ENCODE data around the gene RARG. TPM values are rescaled to one million over a fixed set of nuclear protein-coding genes. Genes with fewer than 3 reads are reported as not detected.

Gene RARG
- total RNA-seq, 1 experiment from 2014 or later = 77.2 TPM

- ATAC-seq (no peak), DNase-seq (ENCODE audit: low spot score) (no peak)
- H3K4me1 Mint-ChIP-seq = peaks cover 65% of the 10 kb centered on the region
- peak overlapping the region; percentile 90 for H3K4me3 Mint-ChIP-seq
- H3K9me3 Mint-ChIP-seq = no peaks in the 10 kb centered on the region
- peaks cover 25% of the 10 kb centered on the region for H3K36me3 Mint-ChIP-seq
- ChIA-PET POLR2A (interaction anchor here (0.6 to 1.4 kb wide), 5 partner anchors 19 to 162 kb away, joined by 3 to 4 read pairs (median 3); partner anchors contain the start of gene ESPL1), CTCF (interaction anchor here (1.4 to 12.2 kb wide), 14 partner anchors 9 to 206 kb away, joined by 3 to 333 read pairs (median 54); partner anchors contain the start of genes AAAS, ESPL1, MYG1 and PFDN5)
- peaks cover 7% of the 10 kb centered on the region; the same call in 1 of the 2 replicates for H3K27me3 Mint-ChIP-seq (ENCODE audit: low read depth)
- peak overlapping the region; percentile 95 for H3K27ac Mint-ChIP-seq
- no peak for TF ChIP-seq SMAD3 (CRISPR knock-in tag; IDR thresholded peaks at IDR 0.05; ENCODE audit: borderline replicate concordance)
- no peak for TF ChIP-seq ZNF416 (CRISPR knock-in tag; IDR thresholded peaks at IDR 0.05)
- no peak for TF ChIP-seq OVOL2 (CRISPR knock-in tag; IDR thresholded peaks at IDR 0.05; ENCODE audit: borderline replicate concordance)
- no peak for TF ChIP-seq E2F4 (CRISPR knock-in tag; IDR thresholded peaks at IDR 0.05; ENCODE audit: borderline replicate concordance, low read depth)
- TF ChIP-seq ZNF232 (CRISPR knock-in tag; IDR thresholded peaks at IDR 0.05) = no peak
- TF ChIP-seq USF2 (CRISPR knock-in tag; IDR thresholded peaks at IDR 0.05) = no peak
- no peak for TF ChIP-seq PRRX2 (CRISPR knock-in tag; IDR thresholded peaks at IDR 0.05)
Observed at GRCh38 chr12:53215497-53215896, 16.5 kb downstream of the RARG start.

- Mint-ChIP-seq H3K36me3 (peaks cover 28% of the 10 kb centered on the region), H3K9me3 (no peaks in the 10 kb centered on the region), H3K4me3 (peak overlapping the region; percentile 33), H3K27me3 (ENCODE audit: low read depth) (peaks cover 7% of the 10 kb centered on the region; the same call in 1 of the 2 replicates), H3K4me1 (peaks cover 65% of the 10 kb centered on the region), H3K27ac (peak overlapping the region; percentile 95)
- ATAC-seq (peak; percentile 4), DNase-seq (ENCODE audit: low spot score) (no peak)
- ChIA-PET POLR2A (interaction anchor here (0.5 to 1.9 kb wide), 7 partner anchors 17 to 462 kb away, joined by 3 to 13 read pairs (median 4); partner anchors contain the start of genes AMHR2 and ESPL1), CTCF (interaction anchor here (0.9 to 12.2 kb wide), 18 partner anchors 10 to 267 kb away, joined by 3 to 333 read pairs (median 28); partner anchors contain the start of genes AAAS, CSAD, ESPL1 and MYG1)
- no peak for TF ChIP-seq E2F1 (CRISPR knock-in tag; IDR thresholded peaks at IDR 0.05)
- TF ChIP-seq CTCF (IDR thresholded peaks at IDR 0.05) = no peak
- TF ChIP-seq IRF2 (CRISPR knock-in tag; IDR thresholded peaks at IDR 0.05; ENCODE audit: borderline replicate concordance, low read depth) = no peak
- no peak for TF ChIP-seq NFE2L1 (CRISPR knock-in tag; IDR thresholded peaks at IDR 0.05)
- TF ChIP-seq IRF1 (CRISPR knock-in tag; IDR thresholded peaks at IDR 0.05) = no peak
- TF ChIP-seq ZNF512 (CRISPR knock-in tag; IDR thresholded peaks at IDR 0.05; ENCODE audit: borderline replicate concordance) = no peak
- TF ChIP-seq ELF4 (CRISPR knock-in tag; IDR thresholded peaks at IDR 0.05; ENCODE audit: low read depth) = no peak
- TF ChIP-seq CBFB (CRISPR knock-in tag; IDR thresholded peaks at IDR 0.05; ENCODE audit: low read depth) = no peak
- no peak for TF ChIP-seq ESRRA (CRISPR knock-in tag; IDR thresholded peaks at IDR 0.05; ENCODE audit: borderline replicate concordance)
- peak; percentile 60; the same call in 1 of the 2 replicates for TF ChIP-seq ZNF281 (CRISPR knock-in tag; IDR thresholded peaks at IDR 0.05)
- TF ChIP-seq ETV6 (CRISPR knock-in tag; IDR thresholded peaks at IDR 0.05) = peak; percentile 71; the same call in 1 of the 2 replicates
- no peak for TF ChIP-seq ERG (CRISPR knock-in tag; IDR thresholded peaks at IDR 0.05)
- TF ChIP-seq E2F5 (CRISPR knock-in tag; IDR thresholded peaks at IDR 0.05) = no peak
Observed at GRCh38 chr12:53214687-53215455, 17.1 kb downstream of the RARG start.
